HCT116 (cell line): Measurements from ENCODE around the gene KLHL18. TPM values are rescaled to one million over a fixed set of nuclear protein-coding genes. Genes with fewer than 3 reads are reported as not detected.

Experiments
- ATAC-seq: fragments of 200-7000 bp; cut with Tn5 transposase; 2 replicates; pipeline ENCODE4 v1.9.1; 2020; ENCODE audit warnings: mild to moderate bottlenecking, moderate library complexity
- BruUV-seq: library from RNA; stranded (reverse); fragments of 400-500 nt; replicated peaks from 2 replicates; lab custom pipeline; 2021; lab: Mats Ljungman, UMichigan
- CTCF ChIA-PET: fragments of 300-600 bp; sonication (Branson Sonifier 250); formaldehyde crosslinking; loops from one replicate; lab custom pipeline; 2021; ENCODE audit warnings: antibody characterized with exemption; lab: Charles Lee
- POLR2A ChIA-PET: fragments of 300-600, 350-600 bp; sonication (Branson Sonifier 250); formaldehyde crosslinking; loops from one replicate; lab custom pipeline; 2021; ENCODE audit warnings: antibody characterized with exemption; lab: Charles Lee
- RAD21 ChIA-PET, 2 experiments: fragments of 300-600 bp; sonication (Branson Sonifier 250); formaldehyde crosslinking; loops; one replicate each; lab custom pipeline; 2023; ENCODE audit warnings: low total read pairs in 2 of 2; ENCODE audit not compliant: uncharacterized antibody in 2 of 2, unreplicated experiment in 2 of 2, low non-redundant PET in 1 of 2; lab: Charles Lee
- DNase-seq: peaks from one replicate; pipeline ENCODE4 v3.0.0-alpha.2; 2010; ENCODE audit warnings: low read depth, low spot score
- H2AFZ ChIP-seq: fragments of 200-600 bp; shearing (Covaris generic), sonication (generic); 2 replicates; pipeline ENCODE4 v1.6.1; 2017; ENCODE audit warnings: low read depth, mixed run types, mixed read lengths, antibody characterized with exemption, low read length; ENCODE audit not compliant: poor library complexity, severe bottlenecking
- H3K27ac ChIP-seq: 2 replicates; pipeline ENCODE4 v1.5.1; 2012; ENCODE audit warnings: low read depth, low read length
- H3K27me3 ChIP-seq: fragments of 200-600 bp; sonication (generic); 2 replicates; pipeline ENCODE4 v1.6.1; 2016; ENCODE audit warnings: mixed run types, low read length, mixed read lengths; ENCODE audit not compliant: insufficient read depth
- H3K36me3 ChIP-seq, 2 experiments: fragments of 200-500 bp in 1 of 2; fragments of 200-600 bp in 1 of 2; sonication (Bioruptor generic) in 1 of 2; sonication (generic) in 1 of 2; 2 replicates each; pipeline versions ENCODE4 v1.5.1 to v1.6.1; 2014 to 2016; ENCODE audit warnings: low read length in 2 of 2, inconsistent platforms in 1 of 2, mixed read lengths in 1 of 2, mixed run types in 1 of 2; ENCODE audit not compliant: insufficient read depth in 2 of 2, control insufficient read depth in 1 of 2
- H3K4me1 ChIP-seq, 2 experiments: fragments of 200-600 bp in 1 of 2; sonication (generic) in 1 of 2; 2 replicates each; pipeline versions ENCODE4 v1.5.1 to v1.6.1; 2012 to 2017; ENCODE audit warnings: low read length in 2 of 2, inconsistent platforms in 1 of 2, mild to moderate bottlenecking in 1 of 2, mixed read lengths in 1 of 2, mixed run types in 1 of 2, moderate library complexity in 1 of 2; ENCODE audit not compliant: insufficient read depth in 2 of 2, control insufficient read depth in 1 of 2
- H3K4me2 ChIP-seq: fragments of 200-600 bp; sonication (generic); 2 replicates; pipeline ENCODE4 v1.6.1; 2017; ENCODE audit warnings: mixed run types, low read length, mixed read lengths
- H3K4me3 ChIP-seq, 2 experiments: fragments of 200-600 bp in 1 of 2; sonication (generic) in 1 of 2; replicated peaks in 1 of 2; 2 replicates each; pipeline ENCODE4 v1.5.1; 2011 to 2016; ENCODE audit warnings: low read length in 2 of 2, control low read depth in 1 of 2, low read depth in 1 of 2, mild to moderate bottlenecking in 1 of 2, mixed read lengths in 1 of 2, mixed run types in 1 of 2
- H3K79me2 ChIP-seq: fragments of 200-600 bp; sonication (generic); 2 replicates; pipeline ENCODE4 v1.6.1; 2017; ENCODE audit warnings: mild to moderate bottlenecking, mixed run types, low read length, moderate library complexity, mixed read lengths; ENCODE audit not compliant: insufficient read depth
- H3K9ac ChIP-seq: fragments of 200-600 bp; sonication (generic); 2 replicates; pipeline ENCODE4 v1.6.1; 2016; ENCODE audit warnings: low read length, mixed read lengths
- H3K9me2 ChIP-seq: fragments of 200-600 bp; sonication (generic), shearing (Covaris generic); 2 replicates; pipeline ENCODE4 v1.6.1; 2017; ENCODE audit warnings: mixed run types, mild to moderate bottlenecking, moderate library complexity; ENCODE audit not compliant: insufficient read depth
- H3K9me3 ChIP-seq, 2 experiments: fragments of 200-500 bp in 1 of 2; fragments of 200-600 bp in 1 of 2; sonication (Bioruptor generic) in 1 of 2; sonication (generic) in 1 of 2; 2 replicates each; pipeline ENCODE4 v1.6.1; 2014 to 2017; ENCODE audit warnings: low read length in 2 of 2, mixed read lengths in 2 of 2, inconsistent platforms in 1 of 2, low read depth in 1 of 2, mild to moderate bottlenecking in 1 of 2, mixed run types in 1 of 2, moderate library complexity in 1 of 2; ENCODE audit not compliant: control insufficient read depth in 1 of 2, insufficient read depth in 1 of 2
- H4K20me1 ChIP-seq: fragments of 200-600 bp; sonication (generic), shearing (Covaris generic); 2 replicates; pipeline ENCODE4 v1.6.1; 2017; ENCODE audit warnings: mixed run types, mild to moderate bottlenecking, moderate library complexity; ENCODE audit not compliant: insufficient read depth
- ATF3 ChIP-seq: IDR thresholded peaks from 2 replicates; pipeline ENCODE4 v1.6.1; 2012
- CEBPB ChIP-seq: IDR thresholded peaks from 2 replicates; pipeline ENCODE4 v1.6.1; 2012; ENCODE audit warnings: low read depth
- EZH2 ChIP-seq: fragments of 200-600 bp; sonication (generic); IDR thresholded peaks from 2 replicates; pipeline ENCODE4 v1.6.1; 2017; ENCODE audit warnings: antibody characterized with exemption, mixed run types
- FOSL1 ChIP-seq: IDR thresholded peaks from 2 replicates; pipeline ENCODE4 v1.6.1; 2012; ENCODE audit warnings: low read depth
- JUND ChIP-seq: IDR thresholded peaks from 2 replicates; pipeline ENCODE4 v1.6.1; 2012
- MAX ChIP-seq: IDR thresholded peaks from 2 replicates; pipeline ENCODE4 v1.6.1; 2012
- POLR2AphosphoS5 ChIP-seq: IDR thresholded peaks from 2 replicates; pipeline ENCODE4 v1.6.1; 2011; ENCODE audit warnings: mild to moderate bottlenecking, low read depth, low read length, moderate library complexity
- RAD21 ChIP-seq: IDR thresholded peaks from 2 replicates; pipeline ENCODE4 v1.6.1; 2012; ENCODE audit warnings: low read depth, mild to moderate bottlenecking
- SP1 ChIP-seq: IDR thresholded peaks from 2 replicates; pipeline ENCODE4 v1.6.1; 2012; ENCODE audit warnings: low read depth
- SRF ChIP-seq: IDR thresholded peaks from 2 replicates; pipeline ENCODE4 v1.6.1; 2012; ENCODE audit warnings: low read depth
- ZBTB33 ChIP-seq: IDR thresholded peaks from 2 replicates; pipeline ENCODE4 v1.6.1; 2011; ENCODE audit warnings: mild to moderate bottlenecking, low read length, moderate library complexity; ENCODE audit not compliant: insufficient replicate concordance; ENCODE audit errors: extremely low read depth
- intact Hi-C: fragments of 100-400 bp; cut with micrococcal nuclease; formaldehyde crosslinking; loops from 2 replicates; pipeline ENCODE4 v1.10.0; 2022
- total RNA-seq: library from RNA; stranded (reverse); gene quantifications from one replicate; pipeline ENCODE4 v1.2.1, GENCODE V29; 2021; ENCODE audit not compliant: unreplicated experiment

KLHL18 gene
- total RNA-seq, 1 experiment from 2014 or later = 32.3 TPM

DNA sequence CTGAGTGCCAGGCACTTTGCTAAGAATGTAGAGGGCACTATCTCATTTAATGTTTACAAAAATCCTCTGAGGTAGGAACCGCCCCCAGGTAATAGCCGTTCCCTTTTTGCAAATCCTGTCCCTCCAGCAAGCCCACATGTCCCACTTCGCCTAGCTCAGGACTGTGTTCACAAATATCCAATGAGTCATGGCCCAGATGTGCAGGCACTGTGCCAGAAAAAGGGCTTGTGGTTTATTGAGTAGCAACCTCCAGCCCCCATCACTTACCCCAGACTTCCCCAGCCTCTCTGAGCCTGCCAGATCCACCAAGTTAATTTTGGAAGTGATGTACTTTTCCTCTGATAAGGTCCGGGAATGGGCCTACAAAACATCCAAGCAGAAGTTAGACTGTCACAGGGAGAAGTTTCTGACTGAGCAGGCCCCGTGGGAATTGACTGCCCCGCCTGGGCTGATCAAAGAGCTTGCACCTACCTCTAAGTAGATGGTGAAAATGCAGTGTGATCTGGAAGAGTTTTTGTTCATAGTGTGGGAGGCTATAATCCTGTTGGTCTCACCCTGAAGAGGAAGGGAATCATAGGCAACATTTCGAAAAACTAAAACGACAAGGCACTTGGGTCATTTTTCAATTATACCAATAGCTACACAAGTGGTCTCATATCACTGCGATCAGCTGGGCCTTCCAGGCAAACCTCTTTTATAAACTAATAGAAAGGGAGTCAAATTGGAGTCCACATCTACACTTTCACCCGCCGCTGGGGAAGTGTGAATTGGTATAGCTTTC, 15.8 kb upstream of the KLHL18 start:
- no peaks in the 10 kb centered on the region for H3K36me3 ChIP-seq
- TF ChIP-seq RAD21 (no peak), CEBPB (no peak), SP1 (0 out of 2 replicates have a peak, but pooled peaks have one; percentile 21), MAX (peak; percentile 48; the same call in 1 of the 2 replicates), FOSL1 (peak; percentile 53), ZBTB33 (no peak), EZH2 (no peak), JUND (peak; percentile 54), SRF (no peak), ATF3 (no peak), POLR2AphosphoS5 (no peak)
- no peak overlapping the region for H3K9ac ChIP-seq
- no peak overlapping the region for H3K27ac ChIP-seq
- H3K4me3 ChIP-seq = no peak overlapping the region
- ChIA-PET CTCF (interaction anchor here (0.9 to 1.5 kb wide), 3 partner anchors 16 to 154 kb away, joined by 3 to 5 read pairs (median 3); no protein-coding TSS in a partner anchor), POLR2A (no interaction called here), RAD21 (interaction anchor here in 1 of 2 experiments (1.1 kb wide), 1 partner anchor 332 kb away, joined by 3 read pairs; no protein-coding TSS in a partner anchor)
- DNase-seq (peak; percentile 57), ATAC-seq (peak; percentile 83)
- no peaks in the 10 kb centered on the region for H3K79me2 ChIP-seq
- peaks cover 15 to 16% of the 10 kb centered on the region in 2 experiments for H3K4me1 ChIP-seq
- intact Hi-C loops = no loop called here
- H3K9me2 ChIP-seq = no peaks in the 10 kb centered on the region
- no peak overlapping the region for H2AFZ ChIP-seq
- no peaks in the 10 kb centered on the region for H4K20me1 ChIP-seq
- no TSS peak for BruUV-seq
- H3K27me3 ChIP-seq = no peaks in the 10 kb centered on the region
- no peaks in the 10 kb centered on the region for H3K9me3 ChIP-seq
- peak overlapping the region; percentile 51 for H3K4me2 ChIP-seq
